Keratinocyte (primary cell): ENCODE measurements around the gene FAF1.

Experiments
- CTCF ChIP-seq, 3 experiments: IDR thresholded peaks in 1 of 3; conservative IDR thresholded peaks in 1 of 3; optimal IDR thresholded peaks in 1 of 3; 2 replicates in 2 of 3; 3 replicates in 1 of 3; pipeline versions ENCODE3 to v1.5.1; 2011; ENCODE audit warnings: low read length in 3 of 3, mild to moderate bottlenecking in 3 of 3, moderate library complexity in 2 of 3, control low read depth in 1 of 3, inconsistent platforms in 1 of 3; ENCODE audit not compliant: insufficient read depth in 2 of 3; ENCODE audit errors: extremely low read depth in 1 of 3
- EZH2 ChIP-seq: IDR thresholded peaks from one replicate; pipeline ENCODE4 v1.6.1; 2012; ENCODE audit warnings: inconsistent platforms, mild to moderate bottlenecking, low read length, moderate library complexity

- TF ChIP-seq CTCF (optimal IDR thresholded peaks at IDR 0.05 in 1 of 3, IDR thresholded peaks at IDR 0.05 in 1 of 3, conservative IDR thresholded peaks at IDR 0.05 in 1 of 3; ENCODE audit: extremely low read depth in 1 of 3, insufficient read depth in 2 of 3, low read length in 3 of 3) (no peak), EZH2 (no peak)
Measured at GRCh38 chr1:50419907-50420677, 540.0 kb downstream of the FAF1 start.
